OCI-LY1 (cell line): ENCODE results near the gene ARL15.

Experiments
- EZH2 ChIP-seq: fragments of 200-600 bp; sonication (generic), shearing (Covaris generic); IDR thresholded peaks from 2 replicates; pipeline ENCODE4 v1.8.0; 2017; ENCODE audit warnings: borderline replicate concordance, mixed run types, mild to moderate bottlenecking, antibody characterized with exemption, low read length, moderate library complexity, mixed read lengths
- TF ChIP-seq, protein P1 (sequence below): fragments of 200-600 bp; sonication (generic), shearing (Covaris generic); IDR thresholded peaks from 2 replicates; pipeline ENCODE4 v1.5.1; 2017; ENCODE audit warnings: mild to moderate bottlenecking, antibody characterized with exemption, low read length, moderate library complexity, mixed read lengths

GRCh38 chr5:53927668-53928247 lies 382.6 kb downstream of the ARL15 start:
- TF ChIP-seq, protein P1, sequence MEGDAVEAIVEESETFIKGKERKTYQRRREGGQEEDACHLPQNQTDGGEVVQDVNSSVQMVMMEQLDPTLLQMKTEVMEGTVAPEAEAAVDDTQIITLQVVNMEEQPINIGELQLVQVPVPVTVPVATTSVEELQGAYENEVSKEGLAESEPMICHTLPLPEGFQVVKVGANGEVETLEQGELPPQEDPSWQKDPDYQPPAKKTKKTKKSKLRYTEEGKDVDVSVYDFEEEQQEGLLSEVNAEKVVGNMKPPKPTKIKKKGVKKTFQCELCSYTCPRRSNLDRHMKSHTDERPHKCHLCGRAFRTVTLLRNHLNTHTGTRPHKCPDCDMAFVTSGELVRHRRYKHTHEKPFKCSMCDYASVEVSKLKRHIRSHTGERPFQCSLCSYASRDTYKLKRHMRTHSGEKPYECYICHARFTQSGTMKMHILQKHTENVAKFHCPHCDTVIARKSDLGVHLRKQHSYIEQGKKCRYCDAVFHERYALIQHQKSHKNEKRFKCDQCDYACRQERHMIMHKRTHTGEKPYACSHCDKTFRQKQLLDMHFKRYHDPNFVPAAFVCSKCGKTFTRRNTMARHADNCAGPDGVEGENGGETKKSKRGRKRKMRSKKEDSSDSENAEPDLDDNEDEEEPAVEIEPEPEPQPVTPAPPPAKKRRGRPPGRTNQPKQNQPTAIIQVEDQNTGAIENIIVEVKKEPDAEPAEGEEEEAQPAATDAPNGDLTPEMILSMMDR: no peak
- TF ChIP-seq EZH2: no peak
